ENCODE data around the gene TIMM29. TPM values are rescaled to one million over a fixed set of nuclear protein-coding genes. Genes with fewer than 3 reads are reported as not detected.
A peak's percentile ranks its signal among the peaks of the same experiment; 100 is the strongest.

Gene TIMM29
- total and polyA plus RNA-seq, 2 of the 13 experiments (the other 11 are each of a cell fraction or from before 2014, with no cell fraction given) = 7.1 to 33.8 TPM

GRCh38 chr19:10928563-10929401 lies at the start of gene TIMM29, which contains the start of gene YIPF2 (continued):
- TF ChIP-seq CCDC6 (CRISPR knock-in tag; IDR thresholded peaks at IDR 0.05) (no peak), DRAP1 (CRISPR knock-in tag; IDR thresholded peaks at IDR 0.05) (no peak), TERF1 (CRISPR knock-in tag; IDR thresholded peaks at IDR 0.05) (no peak), ASH2L (IDR thresholded peaks at IDR 0.05; ENCODE audit: insufficient read length, low read depth, low read length) (peak; percentile 95), SRSF4 (IDR thresholded peaks at IDR 0.05; ENCODE audit: low read depth, low read length, poor library complexity, severe bottlenecking) (no peak), ZBTB49 (CRISPR knock-in tag; IDR thresholded peaks at IDR 0.05; ENCODE audit: borderline replicate concordance) (no peak), GRHL1 (CRISPR knock-in tag; conservative IDR thresholded peaks at IDR 0.05) (no peak), SIN3B (IDR thresholded peaks at IDR 0.05; ENCODE audit: low read length) (peak; percentile 94), SRSF9 (IDR thresholded peaks at IDR 0.05; ENCODE audit: borderline replicate concordance, insufficient read depth, low read depth, low read length, poor library complexity, severe bottlenecking) (no peak), ZNF205 (CRISPR knock-in tag; IDR thresholded peaks at IDR 0.05) (peak; percentile 61; the same call in 1 of the 2 replicates), NR2F6 (IDR thresholded peaks at IDR 0.05) (no peak), NR2F6 (CRISPR knock-in tag; IDR thresholded peaks at IDR 0.05) (no peak), JUN (CRISPR knock-in tag; IDR thresholded peaks at IDR 0.05) (no peak), FOXA1 (IDR thresholded peaks at IDR 0.05) (no peak), FOXA1 (CRISPR knock-in tag; IDR thresholded peaks at IDR 0.05) (no peak), SRSF1 (optimal IDR thresholded peaks at IDR 0.05; ENCODE audit: low read depth, low read length) (peak; percentile 86), GTF2F1 (IDR thresholded peaks at IDR 0.05; ENCODE audit: low read length) (no peak), ZNF839 (CRISPR knock-in tag; IDR thresholded peaks at IDR 0.05; ENCODE audit: borderline replicate concordance) (peak; percentile 71; the same call in 1 of the 2 replicates), MEIS2 (CRISPR knock-in tag; IDR thresholded peaks at IDR 0.05) (peak; percentile 83), ATF4 (CRISPR knock-in tag; IDR thresholded peaks at IDR 0.05) (peak in 1 of 2 experiments; percentile 44; a peak in 1 of 4 replicates), ISL2 (CRISPR knock-in tag; IDR thresholded peaks at IDR 0.05) (no peak; the same call in 1 of the 2 replicates), FIP1L1 (IDR thresholded peaks at IDR 0.05; ENCODE audit: borderline replicate concordance, insufficient read depth, low read depth, low read length) (no peak), TEAD3 (CRISPR knock-in tag; optimal IDR thresholded peaks at IDR 0.05; ENCODE audit: borderline replicate concordance) (no peak), HOXA3 (CRISPR knock-in tag; IDR thresholded peaks at IDR 0.05) (peak; percentile 87)

All from HepG2 (cell line).